ENCODE measurements around the gene COQ4. TPM values are rescaled to one million over a fixed set of nuclear protein-coding genes. Genes with fewer than 3 reads are reported as not detected.

The COQ4 gene
- total RNA-seq, 1 donor from 2014 or later, result 51.0 TPM

GRCh38 chr9:128365525-128365924, 42.9 kb downstream of the COQ4 start:
- TF ChIP-seq CTCF (conservative IDR thresholded peaks at IDR 0.05), result no peak
- no peaks in the 10 kb centered on the region for H3K36me3 Mint-ChIP-seq (ENCODE audit: low read depth)
- H3K4me1 Mint-ChIP-seq, result peaks cover 61% of the 10 kb centered on the region
- peak overlapping the region; percentile 92 for H3K4me3 Mint-ChIP-seq
- peaks cover 3% of the 10 kb centered on the region for H3K27me3 Mint-ChIP-seq (ENCODE audit: low read depth)
- DNase-seq (ENCODE audit: low read depth, low spot score), result no peak
- peak overlapping the region; percentile 99 for H3K27ac Mint-ChIP-seq (ENCODE audit: unreplicated experiment)
- H3K9me3 Mint-ChIP-seq, result no peaks in the 10 kb centered on the region

GRCh38 chr9:128369024-128369706, 46.5 kb downstream of the COQ4 start:
- H3K4me3 Mint-ChIP-seq, result peak overlapping the region; percentile 99
- no peak overlapping the region for H3K27ac Mint-ChIP-seq (ENCODE audit: unreplicated experiment)
- TF ChIP-seq CTCF (conservative IDR thresholded peaks at IDR 0.05), result no peak
- DNase-seq (ENCODE audit: low read depth, low spot score), result no peak
- no peaks in the 10 kb centered on the region for H3K9me3 Mint-ChIP-seq
- peaks cover 63% of the 10 kb centered on the region for H3K4me1 Mint-ChIP-seq
- peaks cover 3% of the 10 kb centered on the region for H3K27me3 Mint-ChIP-seq (ENCODE audit: low read depth)
- no peaks in the 10 kb centered on the region for H3K36me3 Mint-ChIP-seq (ENCODE audit: low read depth)

GRCh38 chr9:128370367-128370751, 47.7 kb downstream of the COQ4 start:
- Mint-ChIP-seq H3K4me1 (peaks cover 55% of the 10 kb centered on the region), H3K36me3 (ENCODE audit: low read depth) (no peaks in the 10 kb centered on the region), H3K9me3 (no peaks in the 10 kb centered on the region), H3K27ac (ENCODE audit: unreplicated experiment) (peak overlapping the region; percentile 97), H3K27me3 (ENCODE audit: low read depth) (no peaks in the 10 kb centered on the region), H3K4me3 (peak overlapping the region; percentile 99)
- DNase-seq (ENCODE audit: low read depth, low spot score), result no peak
- TF ChIP-seq CTCF (conservative IDR thresholded peaks at IDR 0.05), result no peak

GRCh38 chr9:128370752-128371629, 48.4 kb downstream of the COQ4 start, which contains the start of gene URM1:
Gene URM1 (plus strand): TSS chr9:128371374. CDS start chr9:128371381, 7 bp downstream.
- peak within 1 kb of the TSS; percentile 97 for H3K27ac Mint-ChIP-seq (ENCODE audit: unreplicated experiment)
- H3K36me3 Mint-ChIP-seq (ENCODE audit: low read depth), result no peaks in the 10 kb centered on the region
- no peaks in the 10 kb centered on the region for H3K27me3 Mint-ChIP-seq (ENCODE audit: low read depth)
- peaks cover 49% of the 10 kb centered on the region for H3K4me1 Mint-ChIP-seq
- peak; percentile 85 for DNase-seq (ENCODE audit: low read depth, low spot score)
- peak within 1 kb of the TSS; percentile 99 for H3K4me3 Mint-ChIP-seq
- no peaks in the 10 kb centered on the region for H3K9me3 Mint-ChIP-seq
- no peak for TF ChIP-seq CTCF (conservative IDR thresholded peaks at IDR 0.05)

- Mint-ChIP-seq H3K36me3 (ENCODE audit: low read depth) (no peaks in the 10 kb centered on the region), H3K9me3 (no peaks in the 10 kb centered on the region), H3K27me3 (ENCODE audit: low read depth) (no peaks in the 10 kb centered on the region), H3K4me1 (peaks cover 47% of the 10 kb centered on the region), H3K27ac (ENCODE audit: unreplicated experiment) (peak overlapping the region; percentile 92), H3K4me3 (peak overlapping the region; percentile 99)
- no peak for DNase-seq (ENCODE audit: low read depth, low spot score)
- TF ChIP-seq CTCF (conservative IDR thresholded peaks at IDR 0.05), result no peak
Observed at GRCh38 chr9:128371630-128372117, 49.0 kb downstream of the COQ4 start.

Measured in neural crest cell (in vitro differentiated cells).